ENCODE results near the gene PSRC1.

DNA sequence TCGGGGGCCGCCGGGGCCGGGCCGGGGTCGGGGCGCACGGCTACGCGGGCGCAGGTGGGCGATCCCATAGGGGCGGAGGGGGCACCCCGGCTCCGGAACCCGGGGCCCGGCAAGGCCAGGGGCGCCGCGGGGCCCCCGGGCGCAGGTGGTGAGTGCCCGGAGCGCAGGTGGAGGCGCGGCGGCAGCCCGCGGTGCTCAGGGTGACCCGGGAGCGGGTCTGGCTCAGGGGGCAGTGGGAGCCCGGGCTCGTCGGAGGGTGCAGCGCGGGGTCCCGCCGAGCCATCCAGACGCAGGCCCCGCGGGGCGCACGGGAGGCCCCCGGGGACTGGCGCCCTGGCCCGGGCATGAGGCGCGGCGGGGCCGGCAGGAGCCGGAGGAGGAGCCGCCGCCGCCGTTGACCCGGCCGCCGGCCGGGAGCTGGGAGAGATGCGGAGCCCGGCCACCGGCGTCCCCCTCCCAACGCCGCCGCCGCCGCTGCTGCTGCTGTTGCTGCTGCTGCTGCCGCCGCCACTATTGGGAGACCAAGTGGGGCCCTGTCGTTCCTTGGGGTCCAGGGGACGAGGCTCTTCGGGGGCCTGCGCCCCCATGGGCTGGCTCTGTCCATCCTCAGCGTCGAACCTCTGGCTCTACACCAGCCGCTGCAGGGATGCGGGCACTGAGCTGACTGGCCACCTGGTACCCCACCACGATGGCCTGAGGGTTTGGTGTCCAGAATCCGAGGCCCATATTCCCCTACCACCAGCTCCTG is 33.1 kb downstream of the PSRC1 start:
- no peak for TF ChIP-seq EZH2 (IDR thresholded peaks at IDR 0.05; ENCODE audit: low read depth, low read length, severe bottlenecking)
- TF ChIP-seq, protein P1, sequence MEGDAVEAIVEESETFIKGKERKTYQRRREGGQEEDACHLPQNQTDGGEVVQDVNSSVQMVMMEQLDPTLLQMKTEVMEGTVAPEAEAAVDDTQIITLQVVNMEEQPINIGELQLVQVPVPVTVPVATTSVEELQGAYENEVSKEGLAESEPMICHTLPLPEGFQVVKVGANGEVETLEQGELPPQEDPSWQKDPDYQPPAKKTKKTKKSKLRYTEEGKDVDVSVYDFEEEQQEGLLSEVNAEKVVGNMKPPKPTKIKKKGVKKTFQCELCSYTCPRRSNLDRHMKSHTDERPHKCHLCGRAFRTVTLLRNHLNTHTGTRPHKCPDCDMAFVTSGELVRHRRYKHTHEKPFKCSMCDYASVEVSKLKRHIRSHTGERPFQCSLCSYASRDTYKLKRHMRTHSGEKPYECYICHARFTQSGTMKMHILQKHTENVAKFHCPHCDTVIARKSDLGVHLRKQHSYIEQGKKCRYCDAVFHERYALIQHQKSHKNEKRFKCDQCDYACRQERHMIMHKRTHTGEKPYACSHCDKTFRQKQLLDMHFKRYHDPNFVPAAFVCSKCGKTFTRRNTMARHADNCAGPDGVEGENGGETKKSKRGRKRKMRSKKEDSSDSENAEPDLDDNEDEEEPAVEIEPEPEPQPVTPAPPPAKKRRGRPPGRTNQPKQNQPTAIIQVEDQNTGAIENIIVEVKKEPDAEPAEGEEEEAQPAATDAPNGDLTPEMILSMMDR (IDR thresholded peaks at IDR 0.05; ENCODE audit: control extremely low read depth in 1 of 3, insufficient read depth in 1 of 3, low read depth in 1 of 3, low read length in 3 of 3), result no peak
- no peak for TF ChIP-seq BACH1 (IDR thresholded peaks at IDR 0.05; ENCODE audit: low read length)
- no peak for TF ChIP-seq NRF1 (IDR thresholded peaks at IDR 0.05; ENCODE audit: low read depth, low read length)
